ENCODE results near the gene ZNF396.

DNA sequence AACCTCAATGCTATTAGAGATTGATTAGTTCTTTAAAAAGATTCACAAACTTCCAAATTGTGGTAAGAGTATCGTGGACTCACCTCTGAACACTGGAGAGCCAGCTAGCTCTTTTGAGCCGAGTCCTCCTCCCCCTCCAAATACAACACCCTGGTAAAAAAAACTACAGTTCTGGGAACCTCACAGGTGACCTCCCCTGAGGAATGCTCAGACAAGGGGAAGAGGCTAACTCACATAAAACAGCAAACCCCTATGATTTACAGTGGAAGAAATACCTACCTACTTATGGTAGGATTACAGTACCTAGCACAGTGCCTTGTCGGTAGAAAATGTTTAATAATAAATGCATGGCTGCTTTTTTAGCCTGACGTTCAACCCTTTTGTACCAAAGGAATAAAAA, 41.3 kb downstream of the ZNF396 start:
- TF ChIP-seq, protein P1, sequence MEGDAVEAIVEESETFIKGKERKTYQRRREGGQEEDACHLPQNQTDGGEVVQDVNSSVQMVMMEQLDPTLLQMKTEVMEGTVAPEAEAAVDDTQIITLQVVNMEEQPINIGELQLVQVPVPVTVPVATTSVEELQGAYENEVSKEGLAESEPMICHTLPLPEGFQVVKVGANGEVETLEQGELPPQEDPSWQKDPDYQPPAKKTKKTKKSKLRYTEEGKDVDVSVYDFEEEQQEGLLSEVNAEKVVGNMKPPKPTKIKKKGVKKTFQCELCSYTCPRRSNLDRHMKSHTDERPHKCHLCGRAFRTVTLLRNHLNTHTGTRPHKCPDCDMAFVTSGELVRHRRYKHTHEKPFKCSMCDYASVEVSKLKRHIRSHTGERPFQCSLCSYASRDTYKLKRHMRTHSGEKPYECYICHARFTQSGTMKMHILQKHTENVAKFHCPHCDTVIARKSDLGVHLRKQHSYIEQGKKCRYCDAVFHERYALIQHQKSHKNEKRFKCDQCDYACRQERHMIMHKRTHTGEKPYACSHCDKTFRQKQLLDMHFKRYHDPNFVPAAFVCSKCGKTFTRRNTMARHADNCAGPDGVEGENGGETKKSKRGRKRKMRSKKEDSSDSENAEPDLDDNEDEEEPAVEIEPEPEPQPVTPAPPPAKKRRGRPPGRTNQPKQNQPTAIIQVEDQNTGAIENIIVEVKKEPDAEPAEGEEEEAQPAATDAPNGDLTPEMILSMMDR (IDR thresholded peaks at IDR 0.05; ENCODE audit: low read depth, low read length), result no peak
- TF ChIP-seq EZH2phosphoT487 (IDR thresholded peaks at IDR 0.05; ENCODE audit: low read depth), result no peak

All from OCI-LY3 (cell line).